Muscle of arm (tissue), 14 donors: ENCODE data around the gene MED8. TPM values are rescaled to one million over a fixed set of nuclear protein-coding genes. Genes with fewer than 3 reads are reported as not detected.

Experiments
- DNase-seq: peaks from one replicate; pipeline ENCODE4 v3.0.0-alpha.2; 2013
- long read RNA-seq, 11 donors: transcript quantifications; one replicate each; lab custom pipeline, GENCODE V29; 2026
- polyA plus RNA-seq, 12 donors: library from polyadenylated mRNA; unstranded; fragments of 120-200 nt; gene quantifications; one replicate each; pipeline ENCODE4 v1.2.1, GENCODE V29; 2013; ENCODE audit not compliant: insufficient read length in 12 of 12

The MED8 gene
- polyA plus RNA-seq, result 10 to 100 TPM in 11 of 12 donors, not detected in 1; 17.0 to 35.2 (median 27.0) TPM
- long read RNA-seq, donor 1, transcript MED8-203 (7 exons, 1,924 nt), result major isoform, 7 of 16 reads
- long read RNA-seq, donor 1, partial matches to known transcripts, result 6 of 16 reads
- long read RNA-seq, donor 1, other reads (novel, unspliced or antisense), result 0 of 16 reads
- long read RNA-seq, donor 2, transcript MED8-203 (7 exons, 1,924 nt), result major isoform, 6 of 6 reads
- long read RNA-seq, donor 2, partial matches to known transcripts, result 0 of 6 reads
- long read RNA-seq, donor 2, other reads (novel, unspliced or antisense), result 0 of 6 reads
- long read RNA-seq, donor 3, result 0 reads
- long read RNA-seq, donor 4, partial matches to known transcripts, result 0 of 2 reads
- long read RNA-seq, donor 4, other reads (novel, unspliced or antisense), result 0 of 2 reads
- long read RNA-seq, donor 5, transcript MED8-203 (7 exons, 1,924 nt), result major isoform, 6 of 12 reads
- long read RNA-seq, donor 5, partial matches to known transcripts, result 0 of 12 reads
- long read RNA-seq, donor 5, other reads (novel, unspliced or antisense), result 6 of 12 reads
- long read RNA-seq, donor 6, partial matches to known transcripts, result 7 of 8 reads
- long read RNA-seq, donor 6, other reads (novel, unspliced or antisense), result 0 of 8 reads
- long read RNA-seq, donor 7, transcript MED8-203 (7 exons, 1,924 nt), result major isoform, 5 of 5 reads
- long read RNA-seq, donor 7, partial matches to known transcripts, result 0 of 5 reads
- long read RNA-seq, donor 7, other reads (novel, unspliced or antisense), result 0 of 5 reads
- long read RNA-seq, donor 8, transcript MED8-203 (7 exons, 1,924 nt), result major isoform, 6 of 6 reads
- long read RNA-seq, donor 8, partial matches to known transcripts, result 0 of 6 reads
- long read RNA-seq, donor 8, other reads (novel, unspliced or antisense), result 0 of 6 reads
- long read RNA-seq, donor 9, partial matches to known transcripts, result 5 of 7 reads
- long read RNA-seq, donor 9, other reads (novel, unspliced or antisense), result 0 of 7 reads
- long read RNA-seq, donor 10, transcript MED8-203 (7 exons, 1,924 nt), result major isoform, 7 of 13 reads
- long read RNA-seq, donor 10, partial matches to known transcripts, result 0 of 13 reads
- long read RNA-seq, donor 10, other reads (novel, unspliced or antisense), result 5 of 13 reads
- long read RNA-seq, donor 11, transcript MED8-203 (7 exons, 1,924 nt), result major isoform, 9 of 19 reads
- long read RNA-seq, donor 11, partial matches to known transcripts, result 5 of 19 reads
- long read RNA-seq, donor 11, other reads (novel, unspliced or antisense), result 5 of 19 reads

- DNase-seq, result peak; percentile 97
These were observed at the start of gene MED8, which contains the start of gene SZT2 for GRCh38 chr1:43389326-43390313. Gene MED8 (minus strand): TSS chr1:43389800. CDS start chr1:43389764, 36 bp downstream. Gene SZT2 (plus strand): TSS chr1:43389899. CDS start chr1:43389969, 70 bp downstream.

- DNase-seq, result no peak
These were observed 49.5 kb upstream of the MED8 start for GRCh38 chr1:43438953-43439581.

GRCh38 chr1:43438576-43438952, 49.0 kb upstream of the MED8 start:
- DNase-seq, result no peak

GRCh38 chr1:43438006-43438405, 48.4 kb upstream of the MED8 start:
- no peak for DNase-seq

- no peak for DNase-seq
These were observed 47.7 kb upstream of the MED8 start for GRCh38 chr1:43437031-43437973.

GRCh38 chr1:43436371-43436770, 46.8 kb upstream of the MED8 start:
- no peak for DNase-seq

GRCh38 chr1:43435146-43436145, 45.8 kb upstream of the MED8 start:
- peak; percentile 70 for DNase-seq

- no peak for DNase-seq
These were observed 44.7 kb upstream of the MED8 start for GRCh38 chr1:43434256-43434655.

GRCh38 chr1:43432907-43433306, 43.3 kb upstream of the MED8 start:
- no peak for DNase-seq

- no peak for DNase-seq
These were observed 42.7 kb upstream of the MED8 start for GRCh38 chr1:43432171-43432860.

GRCh38 chr1:43431676-43432075, 42.1 kb upstream of the MED8 start:
- DNase-seq, result no peak

- no peak for DNase-seq
These were observed 41.2 kb upstream of the MED8 start for GRCh38 chr1:43430831-43431230.

- no peak for DNase-seq
These were observed 38.3 kb upstream of the MED8 start for GRCh38 chr1:43427941-43428340.

- no peak for DNase-seq
These were observed 37.9 kb upstream of the MED8 start for GRCh38 chr1:43427524-43427923.

- DNase-seq, result no peak
These were observed 36.6 kb upstream of the MED8 start for GRCh38 chr1:43426221-43426620.

GRCh38 chr1:43425045-43425444, 35.4 kb upstream of the MED8 start:
- no peak for DNase-seq
